Activated naive CD8-positive, alpha-beta T cell treated with anti-CD3 and anti-CD28 coated beads, Interleukin-2, amount 50 U/mL, for 24 hours (primary cell): ENCODE results near the gene HECW1.

ENCODE experiments used
- ATAC-seq: fragments of 150-1000 bp; cut with Tn5 transposase; one replicate; pipeline ENCODE4 v1.10.0; 2021
- DNase-seq: peaks from one replicate; pipeline ENCODE4 v3.0.0; 2021
- H3K27ac Mint-ChIP-seq: one replicate; pipeline ENCODE4 v1.8.0; 2021; ENCODE audit warnings: mild to moderate bottlenecking, mixed read lengths
- H3K27me3 Mint-ChIP-seq: one replicate; pipeline ENCODE4 v1.8.0; 2021; ENCODE audit warnings: mixed read lengths
- H3K36me3 Mint-ChIP-seq: one replicate; pipeline ENCODE4 v1.8.0; 2021; ENCODE audit warnings: low read depth, mixed read lengths
- H3K4me1 Mint-ChIP-seq: one replicate; pipeline ENCODE4 v1.8.0; 2021; ENCODE audit warnings: mixed read lengths
- H3K4me3 Mint-ChIP-seq: one replicate; pipeline ENCODE4 v1.8.0; 2021; ENCODE audit warnings: mild to moderate bottlenecking, moderate library complexity, mixed read lengths
- H3K9me3 Mint-ChIP-seq: one replicate; pipeline ENCODE4 v1.8.0; 2021; ENCODE audit warnings: mixed read lengths

The HECW1 gene

GRCh38 chr7:43492896-43493295 is 380.4 kb downstream of the HECW1 start:
- peaks cover 7% of the 10 kb centered on the region for H3K27me3 Mint-ChIP-seq
- H3K4me3 Mint-ChIP-seq = no peak overlapping the region
- no peak for ATAC-seq
- DNase-seq = no peak
- H3K27ac Mint-ChIP-seq = no peak overlapping the region
- H3K36me3 Mint-ChIP-seq = no peaks in the 10 kb centered on the region
- no peaks in the 10 kb centered on the region for H3K9me3 Mint-ChIP-seq
- H3K4me1 Mint-ChIP-seq = no peaks in the 10 kb centered on the region

GRCh38 chr7:43495572-43495971 is 383.1 kb downstream of the HECW1 start:
- ATAC-seq (no peak), DNase-seq (no peak)
- H3K27me3 Mint-ChIP-seq = peaks cover 14% of the 10 kb centered on the region
- no peaks in the 10 kb centered on the region for H3K9me3 Mint-ChIP-seq
- H3K36me3 Mint-ChIP-seq = no peaks in the 10 kb centered on the region
- no peaks in the 10 kb centered on the region for H3K4me1 Mint-ChIP-seq
- H3K27ac Mint-ChIP-seq = no peak overlapping the region
- no peak overlapping the region for H3K4me3 Mint-ChIP-seq

- DNase-seq (no peak), ATAC-seq (no peak)
- Mint-ChIP-seq H3K4me1 (no peaks in the 10 kb centered on the region), H3K4me3 (no peak overlapping the region), H3K27ac (no peak overlapping the region), H3K9me3 (no peaks in the 10 kb centered on the region), H3K27me3 (peaks cover 14% of the 10 kb centered on the region), H3K36me3 (no peaks in the 10 kb centered on the region)
Observed at GRCh38 chr7:43496596-43496995, 384.1 kb downstream of the HECW1 start.

- no peaks in the 10 kb centered on the region for H3K36me3 Mint-ChIP-seq
- no peak overlapping the region for H3K27ac Mint-ChIP-seq
- no peak for DNase-seq
- no peaks in the 10 kb centered on the region for H3K4me1 Mint-ChIP-seq
- H3K4me3 Mint-ChIP-seq = no peak overlapping the region
- peaks cover 10% of the 10 kb centered on the region for H3K27me3 Mint-ChIP-seq
- no peaks in the 10 kb centered on the region for H3K9me3 Mint-ChIP-seq
- no peak for ATAC-seq
Observed at GRCh38 chr7:43501870-43502269, 389.4 kb downstream of the HECW1 start.

GRCh38 chr7:43502941-43503340 is 390.5 kb downstream of the HECW1 start:
- DNase-seq (no peak), ATAC-seq (no peak)
- Mint-ChIP-seq H3K36me3 (no peaks in the 10 kb centered on the region), H3K4me1 (no peaks in the 10 kb centered on the region), H3K4me3 (no peak overlapping the region), H3K9me3 (no peaks in the 10 kb centered on the region), H3K27me3 (peaks cover 7% of the 10 kb centered on the region), H3K27ac (no peak overlapping the region)

- H3K36me3 Mint-ChIP-seq = no peaks in the 10 kb centered on the region
- H3K27me3 Mint-ChIP-seq = no peaks in the 10 kb centered on the region
- no peak overlapping the region for H3K4me3 Mint-ChIP-seq
- no peak overlapping the region for H3K27ac Mint-ChIP-seq
- H3K9me3 Mint-ChIP-seq = no peaks in the 10 kb centered on the region
- no peak for DNase-seq
- peaks cover 2% of the 10 kb centered on the region for H3K4me1 Mint-ChIP-seq
- ATAC-seq = no peak
Observed at GRCh38 chr7:43505412-43505811, 393.0 kb downstream of the HECW1 start.

DNA sequence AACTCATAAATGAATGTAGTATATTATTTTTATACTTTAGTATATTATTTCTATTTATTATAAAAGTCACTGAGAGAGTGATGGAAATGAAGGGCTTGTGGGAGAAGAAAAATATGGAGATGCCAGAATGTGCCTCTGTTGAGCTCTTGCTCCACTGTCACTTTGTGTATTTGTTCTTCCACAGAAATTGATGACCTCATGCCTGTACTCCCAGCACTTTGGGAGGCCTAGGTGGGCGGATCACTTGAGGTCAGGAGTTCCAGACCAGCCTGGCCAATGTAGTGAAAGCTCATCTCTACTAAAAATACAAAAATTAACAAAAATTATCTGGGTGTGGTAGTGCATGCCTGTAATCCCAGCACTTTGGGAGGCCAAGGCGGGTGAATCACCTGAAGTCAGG is 394.0 kb downstream of the HECW1 start:
- DNase-seq = no peak
- Mint-ChIP-seq H3K4me3 (no peak overlapping the region), H3K4me1 (peaks cover 2% of the 10 kb centered on the region), H3K27me3 (no peaks in the 10 kb centered on the region), H3K27ac (no peak overlapping the region), H3K9me3 (no peaks in the 10 kb centered on the region), H3K36me3 (no peaks in the 10 kb centered on the region)
- ATAC-seq = no peak

GRCh38 chr7:43508461-43508860 is 396.0 kb downstream of the HECW1 start:
- ATAC-seq (no peak), DNase-seq (no peak)
- Mint-ChIP-seq H3K36me3 (no peaks in the 10 kb centered on the region), H3K9me3 (no peaks in the 10 kb centered on the region), H3K27ac (no peak overlapping the region), H3K4me1 (peaks cover 2% of the 10 kb centered on the region), H3K27me3 (peaks cover 9% of the 10 kb centered on the region), H3K4me3 (no peak overlapping the region)

DNA sequence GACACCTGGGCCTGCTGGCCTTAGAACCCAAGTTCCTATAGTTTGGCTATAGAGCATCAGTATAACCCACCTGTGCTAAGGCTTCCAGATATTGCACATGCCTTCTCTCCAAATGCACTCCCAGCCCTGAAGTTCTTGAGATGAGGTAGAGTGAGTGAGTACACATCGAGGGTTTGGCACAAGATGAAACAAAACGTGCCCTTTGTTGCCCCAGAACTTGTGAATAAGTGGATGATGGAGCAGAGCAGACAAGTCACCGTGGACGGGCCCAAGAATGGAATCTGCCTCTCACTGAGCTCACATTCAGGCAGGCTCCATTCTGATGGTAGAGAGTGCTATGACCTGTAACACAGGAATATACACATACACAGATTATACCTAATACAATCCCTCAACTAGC is 397.5 kb downstream of the HECW1 start:
- Mint-ChIP-seq H3K4me1 (peaks cover 2% of the 10 kb centered on the region), H3K36me3 (no peaks in the 10 kb centered on the region), H3K27ac (no peak overlapping the region), H3K4me3 (no peak overlapping the region), H3K27me3 (peaks cover 15% of the 10 kb centered on the region), H3K9me3 (no peaks in the 10 kb centered on the region)
- ATAC-seq (no peak), DNase-seq (no peak)

DNA sequence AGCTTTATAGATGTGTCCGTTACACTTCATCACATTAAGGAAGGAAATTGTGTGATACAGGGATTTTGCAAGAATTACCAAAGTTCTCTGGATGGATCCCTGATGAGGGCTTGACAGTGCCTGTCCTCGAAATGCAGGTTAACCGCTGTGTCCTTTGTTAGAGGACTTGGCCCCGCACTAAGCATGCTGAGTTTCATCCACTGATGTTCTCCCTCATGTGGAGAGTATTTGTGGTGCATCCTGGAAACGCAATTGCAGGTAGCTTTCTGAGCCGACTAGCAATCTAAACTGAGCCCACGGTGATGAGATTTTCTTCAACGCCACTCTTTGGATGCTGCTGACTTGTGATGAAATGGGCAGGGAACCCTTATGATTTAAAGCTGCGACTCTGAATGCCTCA is 398.6 kb downstream of the HECW1 start:
- Mint-ChIP-seq H3K36me3 (no peaks in the 10 kb centered on the region), H3K4me1 (peaks cover 2% of the 10 kb centered on the region), H3K27ac (no peak overlapping the region), H3K27me3 (peaks cover 21% of the 10 kb centered on the region), H3K4me3 (no peak overlapping the region), H3K9me3 (no peaks in the 10 kb centered on the region)
- DNase-seq = no peak
- no peak for ATAC-seq

- Mint-ChIP-seq H3K36me3 (no peaks in the 10 kb centered on the region), H3K9me3 (no peaks in the 10 kb centered on the region), H3K27ac (no peak overlapping the region), H3K4me3 (no peak overlapping the region), H3K27me3 (peaks cover 21% of the 10 kb centered on the region), H3K4me1 (peaks cover 4% of the 10 kb centered on the region)
- DNase-seq (no peak), ATAC-seq (no peak)
Observed at GRCh38 chr7:43511769-43512515, 399.5 kb downstream of the HECW1 start.

DNA sequence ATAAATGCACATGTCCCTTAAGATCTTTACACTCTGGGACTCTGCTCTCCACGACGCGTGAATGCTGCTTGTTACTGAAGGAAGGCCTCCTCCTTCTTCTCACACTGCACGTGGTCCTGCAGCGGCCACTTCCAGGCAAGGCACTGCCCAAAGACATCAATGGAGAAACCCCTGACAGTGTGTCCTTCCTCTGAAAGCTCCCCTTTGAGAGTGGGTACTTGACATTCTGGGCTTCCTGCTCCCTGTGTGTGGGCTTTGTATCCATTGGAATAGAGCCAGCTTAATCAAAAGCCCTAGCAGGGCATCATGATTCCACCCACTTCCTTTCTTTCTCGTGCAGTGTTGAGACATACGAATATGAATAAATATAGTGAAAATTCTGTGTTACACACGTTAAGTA is 400.8 kb downstream of the HECW1 start:
- Mint-ChIP-seq H3K36me3 (no peaks in the 10 kb centered on the region), H3K4me3 (no peak overlapping the region), H3K9me3 (no peaks in the 10 kb centered on the region), H3K27me3 (peaks cover 21% of the 10 kb centered on the region), H3K4me1 (peaks cover 6% of the 10 kb centered on the region), H3K27ac (no peak overlapping the region)
- DNase-seq = no peak
- ATAC-seq = no peak

DNA sequence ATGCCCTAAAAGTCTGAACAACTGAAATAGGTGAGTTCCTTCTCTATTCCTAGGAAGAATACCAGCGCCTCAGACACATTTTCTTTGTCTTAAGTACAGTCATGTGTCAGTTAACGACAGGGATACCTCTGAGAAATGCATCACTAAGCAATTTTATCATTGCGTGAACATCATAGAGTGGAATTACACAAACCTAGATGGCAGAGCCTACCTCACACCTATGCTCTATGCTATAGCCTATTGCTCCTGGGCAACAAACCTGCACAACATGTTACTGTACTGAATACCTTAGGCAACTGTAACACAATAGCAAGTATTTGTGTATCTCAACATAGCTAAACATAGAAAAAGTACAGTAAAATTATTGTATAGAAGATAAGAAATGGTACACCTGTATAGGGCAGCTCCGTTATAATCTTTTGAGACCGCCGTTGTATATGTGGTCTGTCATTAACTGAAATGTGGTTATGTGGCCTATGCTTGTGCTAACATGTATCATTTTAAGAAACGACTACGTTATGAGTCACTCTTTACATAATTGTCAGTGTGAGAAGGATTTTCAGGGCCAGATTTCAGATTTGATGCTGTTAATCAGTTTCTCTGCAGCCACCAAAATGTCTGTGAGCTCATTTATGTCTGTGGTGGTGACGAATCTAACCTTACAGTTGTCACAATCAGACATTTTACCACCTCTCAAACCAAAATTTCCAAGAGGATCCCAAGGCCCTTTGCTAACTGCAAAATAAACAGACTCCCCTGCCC is 404.3 kb downstream of the HECW1 start:
- peak overlapping the region; percentile 66 for H3K27ac Mint-ChIP-seq
- H3K4me3 Mint-ChIP-seq = no peak overlapping the region
- H3K4me1 Mint-ChIP-seq = peaks cover 4% of the 10 kb centered on the region
- DNase-seq (no peak), ATAC-seq (peak; percentile 96)
- H3K36me3 Mint-ChIP-seq = no peaks in the 10 kb centered on the region
- H3K9me3 Mint-ChIP-seq = no peaks in the 10 kb centered on the region
- peaks cover 21% of the 10 kb centered on the region for H3K27me3 Mint-ChIP-seq

GRCh38 chr7:43517464-43517863 is 405.0 kb downstream of the HECW1 start:
- ATAC-seq (no peak), DNase-seq (no peak)
- peaks cover 19% of the 10 kb centered on the region for H3K27me3 Mint-ChIP-seq
- peaks cover 4% of the 10 kb centered on the region for H3K4me1 Mint-ChIP-seq
- H3K36me3 Mint-ChIP-seq = no peaks in the 10 kb centered on the region
- no peak overlapping the region for H3K4me3 Mint-ChIP-seq
- H3K27ac Mint-ChIP-seq = no peak overlapping the region
- H3K9me3 Mint-ChIP-seq = no peaks in the 10 kb centered on the region

DNA sequence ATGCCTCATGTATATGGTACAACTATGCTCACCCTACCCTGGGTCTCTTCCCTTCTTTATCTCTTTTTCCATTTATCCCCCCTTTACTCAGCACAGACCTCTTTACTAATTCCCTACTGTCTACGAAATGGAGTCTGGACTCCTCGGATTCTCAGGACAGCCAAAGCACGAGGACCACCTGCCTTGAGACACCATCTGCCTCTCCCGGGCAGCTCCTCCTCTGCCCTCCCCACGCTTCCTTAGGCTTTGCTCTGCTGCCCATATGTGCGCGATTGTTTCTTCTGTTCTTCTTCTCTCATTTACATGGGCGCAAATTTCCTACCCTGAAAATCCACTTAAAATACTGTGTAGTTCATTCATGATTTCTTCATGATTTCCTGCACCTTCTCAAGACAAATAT is 407.8 kb downstream of the HECW1 start:
- no peak for DNase-seq
- Mint-ChIP-seq H3K4me1 (peaks cover 4% of the 10 kb centered on the region), H3K9me3 (no peaks in the 10 kb centered on the region), H3K4me3 (no peak overlapping the region), H3K27ac (no peak overlapping the region), H3K36me3 (no peaks in the 10 kb centered on the region), H3K27me3 (peaks cover 3% of the 10 kb centered on the region)
- no peak for ATAC-seq
